ENCODE data around the gene CNR2.

DNA sequence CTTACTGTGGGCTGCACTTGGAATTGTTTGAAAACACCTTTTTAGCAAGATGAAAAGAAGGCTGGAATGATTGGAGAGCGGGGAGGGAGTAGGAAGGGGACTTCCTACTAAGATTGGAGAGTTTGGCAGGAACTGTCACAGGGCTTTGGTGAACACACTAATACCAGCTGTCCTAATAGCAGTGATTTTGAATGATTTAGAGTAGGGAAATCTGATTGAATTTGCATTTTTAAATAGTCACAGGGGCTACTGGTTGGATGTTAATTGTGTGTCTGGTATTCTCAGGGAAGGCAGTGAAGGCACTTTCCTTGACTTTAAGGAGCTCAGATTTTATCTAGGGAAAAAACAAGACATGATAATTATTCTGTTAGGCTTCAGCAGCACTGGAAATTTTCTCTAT, 85.4 kb downstream of the CNR2 start:
- no peak for TF ChIP-seq JUNB (IDR thresholded peaks at IDR 0.05; ENCODE audit: unreplicated experiment)
- no peak for TF ChIP-seq EZH2 (IDR thresholded peaks at IDR 0.05; ENCODE audit: low read depth, unreplicated experiment)
- TF ChIP-seq, protein P1, sequence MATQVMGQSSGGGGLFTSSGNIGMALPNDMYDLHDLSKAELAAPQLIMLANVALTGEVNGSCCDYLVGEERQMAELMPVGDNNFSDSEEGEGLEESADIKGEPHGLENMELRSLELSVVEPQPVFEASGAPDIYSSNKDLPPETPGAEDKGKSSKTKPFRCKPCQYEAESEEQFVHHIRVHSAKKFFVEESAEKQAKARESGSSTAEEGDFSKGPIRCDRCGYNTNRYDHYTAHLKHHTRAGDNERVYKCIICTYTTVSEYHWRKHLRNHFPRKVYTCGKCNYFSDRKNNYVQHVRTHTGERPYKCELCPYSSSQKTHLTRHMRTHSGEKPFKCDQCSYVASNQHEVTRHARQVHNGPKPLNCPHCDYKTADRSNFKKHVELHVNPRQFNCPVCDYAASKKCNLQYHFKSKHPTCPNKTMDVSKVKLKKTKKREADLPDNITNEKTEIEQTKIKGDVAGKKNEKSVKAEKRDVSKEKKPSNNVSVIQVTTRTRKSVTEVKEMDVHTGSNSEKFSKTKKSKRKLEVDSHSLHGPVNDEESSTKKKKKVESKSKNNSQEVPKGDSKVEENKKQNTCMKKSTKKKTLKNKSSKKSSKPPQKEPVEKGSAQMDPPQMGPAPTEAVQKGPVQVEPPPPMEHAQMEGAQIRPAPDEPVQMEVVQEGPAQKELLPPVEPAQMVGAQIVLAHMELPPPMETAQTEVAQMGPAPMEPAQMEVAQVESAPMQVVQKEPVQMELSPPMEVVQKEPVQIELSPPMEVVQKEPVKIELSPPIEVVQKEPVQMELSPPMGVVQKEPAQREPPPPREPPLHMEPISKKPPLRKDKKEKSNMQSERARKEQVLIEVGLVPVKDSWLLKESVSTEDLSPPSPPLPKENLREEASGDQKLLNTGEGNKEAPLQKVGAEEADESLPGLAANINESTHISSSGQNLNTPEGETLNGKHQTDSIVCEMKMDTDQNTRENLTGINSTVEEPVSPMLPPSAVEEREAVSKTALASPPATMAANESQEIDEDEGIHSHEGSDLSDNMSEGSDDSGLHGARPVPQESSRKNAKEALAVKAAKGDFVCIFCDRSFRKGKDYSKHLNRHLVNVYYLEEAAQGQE (IDR thresholded peaks at IDR 0.05; ENCODE audit: unreplicated experiment) = no peak
- no peak for TF ChIP-seq POLR2AphosphoS5 (IDR thresholded peaks at IDR 0.05; ENCODE audit: low read depth)
- no peak for TF ChIP-seq EZH2phosphoT487 (IDR thresholded peaks at IDR 0.05; ENCODE audit: unreplicated experiment)
- TF ChIP-seq, protein P2, sequence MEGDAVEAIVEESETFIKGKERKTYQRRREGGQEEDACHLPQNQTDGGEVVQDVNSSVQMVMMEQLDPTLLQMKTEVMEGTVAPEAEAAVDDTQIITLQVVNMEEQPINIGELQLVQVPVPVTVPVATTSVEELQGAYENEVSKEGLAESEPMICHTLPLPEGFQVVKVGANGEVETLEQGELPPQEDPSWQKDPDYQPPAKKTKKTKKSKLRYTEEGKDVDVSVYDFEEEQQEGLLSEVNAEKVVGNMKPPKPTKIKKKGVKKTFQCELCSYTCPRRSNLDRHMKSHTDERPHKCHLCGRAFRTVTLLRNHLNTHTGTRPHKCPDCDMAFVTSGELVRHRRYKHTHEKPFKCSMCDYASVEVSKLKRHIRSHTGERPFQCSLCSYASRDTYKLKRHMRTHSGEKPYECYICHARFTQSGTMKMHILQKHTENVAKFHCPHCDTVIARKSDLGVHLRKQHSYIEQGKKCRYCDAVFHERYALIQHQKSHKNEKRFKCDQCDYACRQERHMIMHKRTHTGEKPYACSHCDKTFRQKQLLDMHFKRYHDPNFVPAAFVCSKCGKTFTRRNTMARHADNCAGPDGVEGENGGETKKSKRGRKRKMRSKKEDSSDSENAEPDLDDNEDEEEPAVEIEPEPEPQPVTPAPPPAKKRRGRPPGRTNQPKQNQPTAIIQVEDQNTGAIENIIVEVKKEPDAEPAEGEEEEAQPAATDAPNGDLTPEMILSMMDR (conservative IDR thresholded peaks at IDR 0.05; ENCODE audit: low read depth in 2 of 2) = no peak
- TF ChIP-seq ZNF114 (CRISPR knock-in tag; IDR thresholded peaks at IDR 0.05) = no peak

Data from GM23338 (cell line).